ACHN (cell line): ENCODE data around the gene POPDC3.
"Not testable (repeated sequence)": the region's sequence is repeated elsewhere in the genome, so short reads cannot be mapped to it uniquely, and the experiment has no call there.

Source experiments
- DNase-seq: peaks from one replicate; pipeline ENCODE4 v3.0.0-alpha.2; 2015
- in situ Hi-C: cut with HindIII; loops from 2 replicates; pipeline ENCODE4 v1.10.0; 2017; ENCODE audit warnings: low sequenced_read_pairs, low pct_ligation_motif_present, low pct_unique_long_range_greater_than_20kb

POPDC3 gene

GRCh38 chr6:105200133-105200730, 20.4 kb upstream of the POPDC3 start:
- no peak for DNase-seq
- in situ Hi-C loops = no loop called here

- DNase-seq = no peak
- in situ Hi-C loops = no loop called here
These were observed 19.9 kb upstream of the POPDC3 start for GRCh38 chr6:105199711-105200110.

- no peak for DNase-seq
- in situ Hi-C loops = no loop called here
These were observed 16.3 kb upstream of the POPDC3 start for GRCh38 chr6:105196076-105196475.

GRCh38 chr6:105194591-105194990, 14.8 kb upstream of the POPDC3 start:
- no peak for DNase-seq
- in situ Hi-C loops = no loop called here

- no peak for DNase-seq
- in situ Hi-C loops = no loop called here
These were observed 14.3 kb upstream of the POPDC3 start for GRCh38 chr6:105194106-105194505.

- in situ Hi-C loops = no loop called here
- DNase-seq = no peak
These were observed 13.8 kb upstream of the POPDC3 start for GRCh38 chr6:105193647-105194046.

- in situ Hi-C loops = no loop called here
These were observed 13.1 kb upstream of the POPDC3 start for GRCh38 chr6:105192707-105193465.

GRCh38 chr6:105191351-105191750, 11.5 kb upstream of the POPDC3 start:
- in situ Hi-C loops = no loop called here
- no peak for DNase-seq

More at GRCh38 chr6:105192707-105193465, 13.1 kb upstream of the POPDC3 start:
- no peak for DNase-seq

GRCh38 chr6:105189026-105189820, 9.4 kb upstream of the POPDC3 start:
- in situ Hi-C loops = no loop called here
- DNase-seq = no peak

GRCh38 chr6:105188251-105188650, 8.4 kb upstream of the POPDC3 start:
- in situ Hi-C loops = no loop called here
- DNase-seq = no peak

- in situ Hi-C loops = no loop called here
- no peak for DNase-seq
These were observed 6.8 kb upstream of the POPDC3 start for GRCh38 chr6:105186576-105186975.

GRCh38 chr6:105184921-105185320, 5.1 kb upstream of the POPDC3 start:
- in situ Hi-C loops = no loop called here
- DNase-seq = no peak

GRCh38 chr6:105181981-105182515, 2.2 kb upstream of the POPDC3 start:
- in situ Hi-C loops = no loop called here
- no peak for DNase-seq

- DNase-seq = no peak
- in situ Hi-C loops = no loop called here
These were observed 1.2 kb downstream of the POPDC3 start for GRCh38 chr6:105178636-105179035.

GRCh38 chr6:105178110-105178509, 1.7 kb downstream of the POPDC3 start:
- DNase-seq = no peak
- in situ Hi-C loops = no loop called here

- DNase-seq = no peak
- in situ Hi-C loops = no loop called here
These were observed 2.3 kb downstream of the POPDC3 start for GRCh38 chr6:105177556-105177955.

GRCh38 chr6:105174512-105174911, 5.3 kb downstream of the POPDC3 start:
- no peak for DNase-seq
- in situ Hi-C loops = no loop called here

- DNase-seq, in situ Hi-C loops: not testable (repeated sequence)
These were observed 7.3 kb downstream of the POPDC3 start for GRCh38 chr6:105172515-105172914.

- no peak for DNase-seq
- in situ Hi-C loops = no loop called here
These were observed 9.8 kb downstream of the POPDC3 start for GRCh38 chr6:105170059-105170458.
